C4-2B (cell line): ENCODE data around the gene LMAN2.

ENCODE experiments used
- H3K27ac ChIP-seq: fragments of 450-650 bp; 2 replicates; pipeline ENCODE4 v1.5.1; 2017
- CTCF ChIP-seq: fragments of 450-650 bp; conservative IDR thresholded peaks from 2 replicates; pipeline ENCODE4 v1.5.1; 2017; ENCODE audit warnings: mild to moderate bottlenecking
- ZFX ChIP-seq: fragments of 450-650 bp; IDR thresholded peaks from 2 replicates; pipeline ENCODE4 v1.6.1; 2017

The LMAN2 gene

GRCh38 chr5:177356746-177357145 lies 5.3 kb upstream of the LMAN2 start:
- TF ChIP-seq CTCF: no peak
- no peak overlapping the region for H3K27ac ChIP-seq

- TF ChIP-seq ZFX (no peak), CTCF (no peak)
- no peak overlapping the region for H3K27ac ChIP-seq
These were observed 4.3 kb upstream of the LMAN2 start for GRCh38 chr5:177355868-177356168.

GRCh38 chr5:177355162-177355867 lies 3.8 kb upstream of the LMAN2 start:
- no peak overlapping the region for H3K27ac ChIP-seq
- TF ChIP-seq CTCF: no peak
- no peak for TF ChIP-seq ZFX

GRCh38 chr5:177354711-177355110 lies 3.2 kb upstream of the LMAN2 start:
- TF ChIP-seq ZFX: no peak
- H3K27ac ChIP-seq: no peak overlapping the region

GRCh38 chr5:177354256-177354655 lies 2.8 kb upstream of the LMAN2 start:
- TF ChIP-seq ZFX (no peak), CTCF (no peak)
- no peak overlapping the region for H3K27ac ChIP-seq

- H3K27ac ChIP-seq: no peak overlapping the region
- TF ChIP-seq CTCF (no peak), ZFX (no peak)
These were observed 1.6 kb upstream of the LMAN2 start for GRCh38 chr5:177353093-177353492.

GRCh38 chr5:177350776-177351391 lies 584 bp downstream of the LMAN2 start:
- peak overlapping the region; percentile 85 for H3K27ac ChIP-seq
- TF ChIP-seq CTCF: no peak

GRCh38 chr5:177349762-177350161 lies 1.7 kb downstream of the LMAN2 start:
- H3K27ac ChIP-seq: no peak overlapping the region
- TF ChIP-seq ZFX (no peak), CTCF (no peak)
